NCI-H2227 (cell line): ENCODE results near the gene SLC35D2.

Experiments used
- DNase-seq: peaks from one replicate; lab custom pipeline; 2025; ENCODE audit not compliant: unreplicated experiment; lab: John Stamatoyannopoulos, UW

The SLC35D2 gene

GRCh38 chr9:96383165-96383942 is at the start of gene SLC35D2:
Gene SLC35D2 (minus strand): TSS chr9:96383711. CDS start chr9:96383634, 77 bp downstream.
- peak; percentile 44 for DNase-seq

GRCh38 chr9:96430377-96430776 is 46.9 kb upstream of the SLC35D2 start:
- no peak for DNase-seq

GRCh38 chr9:96429732-96430131 is 46.2 kb upstream of the SLC35D2 start:
- no peak for DNase-seq

- DNase-seq = no peak
These were observed 42.1 kb upstream of the SLC35D2 start for GRCh38 chr9:96425500-96426169.

GRCh38 chr9:96423985-96424336 is 40.5 kb upstream of the SLC35D2 start:
- no peak for DNase-seq

- DNase-seq = no peak
These were observed 39.9 kb upstream of the SLC35D2 start for GRCh38 chr9:96423322-96423984.

GRCh38 chr9:96420468-96421219 is 37.1 kb upstream of the SLC35D2 start:
- DNase-seq = peak; percentile 4

- no peak for DNase-seq
These were observed 36.1 kb upstream of the SLC35D2 start for GRCh38 chr9:96419691-96419969.

GRCh38 chr9:96418920-96419690 is 35.6 kb upstream of the SLC35D2 start:
- peak; percentile 83 for DNase-seq

GRCh38 chr9:96418083-96418919 is 34.8 kb upstream of the SLC35D2 start, which contains the start of gene ZNF367:
Gene ZNF367 (minus strand): TSS chr9:96418370. CDS start chr9:96418032, 338 bp downstream.
- peak; percentile 95 for DNase-seq

- no peak for DNase-seq
These were observed 34.2 kb upstream of the SLC35D2 start for GRCh38 chr9:96417661-96418082.

- peak; percentile 87 for DNase-seq
These were observed 33.6 kb upstream of the SLC35D2 start for GRCh38 chr9:96417051-96417586.

- peak; percentile 39 for DNase-seq
These were observed 30.1 kb upstream of the SLC35D2 start for GRCh38 chr9:96413302-96414221.

- no peak for DNase-seq
These were observed 28.8 kb upstream of the SLC35D2 start for GRCh38 chr9:96412174-96412913.

GRCh38 chr9:96411129-96411838 is 27.8 kb upstream of the SLC35D2 start:
- no peak for DNase-seq

- DNase-seq = no peak
These were observed 25.1 kb upstream of the SLC35D2 start for GRCh38 chr9:96408409-96409280.
